GM08714 (cell line): Measurements from ENCODE around the gene TRERF1.

Source experiments
- H3K4me3 ChIP-seq: fragments of 200-500 bp; sonication (Bioruptor generic); 2 replicates; pipeline ENCODE4 v1.5.1; 2014; ENCODE audit warnings: mild to moderate bottlenecking, low read length, inconsistent platforms
- ZNF274 ChIP-seq: IDR thresholded peaks from 2 replicates; pipeline ENCODE4 v1.6.1; 2012; ENCODE audit warnings: mild to moderate bottlenecking, low read depth, low read length

TRERF1 gene

GRCh38 chr6:42306439-42307140 is 145.1 kb downstream of the TRERF1 start:
- no peak overlapping the region for H3K4me3 ChIP-seq
- no peak for TF ChIP-seq ZNF274

- no peak for TF ChIP-seq ZNF274
These were observed 147.5 kb downstream of the TRERF1 start for GRCh38 chr6:42304053-42304712.

GRCh38 chr6:42302411-42302810 is 149.3 kb downstream of the TRERF1 start:
- no peak overlapping the region for H3K4me3 ChIP-seq
- TF ChIP-seq ZNF274: no peak

More at GRCh38 chr6:42304053-42304712, 147.5 kb downstream of the TRERF1 start:
- no peak overlapping the region for H3K4me3 ChIP-seq

GRCh38 chr6:42301986-42302385 is 149.7 kb downstream of the TRERF1 start:
- no peak for TF ChIP-seq ZNF274

GRCh38 chr6:42300701-42301100 is 151.0 kb downstream of the TRERF1 start:
- no peak for TF ChIP-seq ZNF274

More at GRCh38 chr6:42301986-42302385, 149.7 kb downstream of the TRERF1 start:
- no peak overlapping the region for H3K4me3 ChIP-seq

GRCh38 chr6:42300185-42300584 is 151.5 kb downstream of the TRERF1 start:
- TF ChIP-seq ZNF274: no peak

More at GRCh38 chr6:42300701-42301100, 151.0 kb downstream of the TRERF1 start:
- no peak overlapping the region for H3K4me3 ChIP-seq

GRCh38 chr6:42297661-42298060 is 154.1 kb downstream of the TRERF1 start:
- no peak overlapping the region for H3K4me3 ChIP-seq
- no peak for TF ChIP-seq ZNF274

More at GRCh38 chr6:42300185-42300584, 151.5 kb downstream of the TRERF1 start:
- H3K4me3 ChIP-seq: no peak overlapping the region

GRCh38 chr6:42296614-42297013 is 155.1 kb downstream of the TRERF1 start:
- no peak for TF ChIP-seq ZNF274

GRCh38 chr6:42295677-42296076 is 156.0 kb downstream of the TRERF1 start:
- no peak overlapping the region for H3K4me3 ChIP-seq
- TF ChIP-seq ZNF274: no peak

More at GRCh38 chr6:42296614-42297013, 155.1 kb downstream of the TRERF1 start:
- H3K4me3 ChIP-seq: no peak overlapping the region

GRCh38 chr6:42295181-42295580 is 156.5 kb downstream of the TRERF1 start:
- TF ChIP-seq ZNF274: no peak
- no peak overlapping the region for H3K4me3 ChIP-seq

- TF ChIP-seq ZNF274: no peak
- no peak overlapping the region for H3K4me3 ChIP-seq
These were observed 157.0 kb downstream of the TRERF1 start for GRCh38 chr6:42294759-42295158.

GRCh38 chr6:42293386-42293977 is 158.2 kb downstream of the TRERF1 start:
- TF ChIP-seq ZNF274: no peak
- no peak overlapping the region for H3K4me3 ChIP-seq

GRCh38 chr6:42292004-42292740 is 159.6 kb downstream of the TRERF1 start:
- H3K4me3 ChIP-seq: no peak overlapping the region
- TF ChIP-seq ZNF274: no peak

- no peak for TF ChIP-seq ZNF274
These were observed 164.0 kb downstream of the TRERF1 start for GRCh38 chr6:42287756-42288155.

More at GRCh38 chr6:42287756-42288155, 164.0 kb downstream of the TRERF1 start:
- H3K4me3 ChIP-seq: no peak overlapping the region
